OCI-LY7 (cell line): ENCODE measurements around the gene ZNF283. TPM values are rescaled to one million over a fixed set of nuclear protein-coding genes. Genes with fewer than 3 reads are reported as not detected.

ENCODE experiments used
- BruUV-seq: library from RNA; stranded (reverse); fragments of 400-500 nt; replicated peaks from 2 replicates; lab custom pipeline; 2021; lab: Mats Ljungman, UMichigan
- CTCF ChIA-PET: fragments of 300-600 bp; sonication (Branson Sonifier 250); formaldehyde crosslinking; loops from one replicate; lab custom pipeline; 2022; ENCODE audit warnings: antibody characterized with exemption; ENCODE audit not compliant: unreplicated experiment; lab: Charles Lee
- POLR2A ChIA-PET: fragments of 300-600 bp; sonication (Branson Sonifier 250); formaldehyde crosslinking; loops from one replicate; lab custom pipeline; 2022; ENCODE audit warnings: antibody characterized with exemption; lab: Charles Lee
- DNase-seq: peaks from one replicate; pipeline ENCODE4 v3.0.0-alpha.2; 2015; ENCODE audit warnings: low spot score
- H2AFZ ChIP-seq: fragments of 200-600 bp; sonication (generic), shearing (Covaris generic); 2 replicates; pipeline ENCODE4 v1.6.1; 2014; ENCODE audit warnings: mild to moderate bottlenecking, antibody characterized with exemption, low read length, moderate library complexity
- H3K27ac ChIP-seq: fragments of 200-600 bp; sonication (generic); 2 replicates; pipeline ENCODE4 v1.5.1; 2014; ENCODE audit warnings: mixed run types, low read depth, mild to moderate bottlenecking, moderate library complexity, low read length, inconsistent platforms; ENCODE audit not compliant: poor library complexity, severe bottlenecking
- H3K36me3 ChIP-seq: fragments of 200-600 bp; sonication (generic); 2 replicates; pipeline ENCODE4 v1.6.1; 2014; ENCODE audit warnings: mild to moderate bottlenecking, antibody characterized with exemption, low read length, moderate library complexity, mixed read lengths; ENCODE audit not compliant: insufficient read depth
- H3K4me1 ChIP-seq: fragments of 200-600 bp; sonication (generic); 2 replicates; pipeline ENCODE4 v1.5.1; 2014; ENCODE audit warnings: mild to moderate bottlenecking, low read length; ENCODE audit not compliant: insufficient read depth, poor library complexity, severe bottlenecking
- H3K4me2 ChIP-seq: fragments of 200-600 bp; sonication (generic); 2 replicates; pipeline ENCODE4 v1.6.1; 2014; ENCODE audit warnings: mild to moderate bottlenecking, low read length
- H3K4me3 ChIP-seq: fragments of 200-600 bp; sonication (generic); 2 replicates; pipeline ENCODE4 v1.5.1; 2014; ENCODE audit warnings: mild to moderate bottlenecking, low read depth, low read length; ENCODE audit not compliant: poor library complexity, severe bottlenecking
- H3K79me2 ChIP-seq: fragments of 200-600 bp; sonication (generic); 2 replicates; pipeline ENCODE4 v1.6.1; 2016; ENCODE audit warnings: low read depth, mild to moderate bottlenecking, low read length, moderate library complexity, mixed read lengths; ENCODE audit not compliant: insufficient read depth
- H3K9me2 ChIP-seq: fragments of 200-600 bp; sonication (generic); 2 replicates; pipeline ENCODE4 v1.6.1; 2016; ENCODE audit warnings: mild to moderate bottlenecking, low read length, mixed read lengths; ENCODE audit not compliant: insufficient read depth
- H3K9me3 ChIP-seq: fragments of 200-600 bp; sonication (generic); 2 replicates; pipeline ENCODE4 v1.6.1; 2014; ENCODE audit warnings: mild to moderate bottlenecking, mixed run types, low read length, mixed read lengths
- H4K20me1 ChIP-seq: fragments of 200-600 bp; sonication (generic); 2 replicates; pipeline ENCODE4 v1.6.1; 2014; ENCODE audit warnings: mild to moderate bottlenecking, antibody characterized with exemption, low read length, moderate library complexity, mixed read lengths; ENCODE audit not compliant: insufficient read depth
- EZH2phosphoT487 ChIP-seq: fragments of 200-600 bp; sonication (generic); IDR thresholded peaks from 2 replicates; pipeline ENCODE4 v1.6.1; 2018; ENCODE audit warnings: low read depth, borderline replicate concordance, mild to moderate bottlenecking, mixed run types, antibody characterized with exemption, low read length, moderate library complexity, mixed read lengths
- intact Hi-C: fragments of 100-400 bp; cut with micrococcal nuclease; formaldehyde crosslinking; loops from one replicate; pipeline ENCODE4 v1.10.0; 2022; ENCODE audit not compliant: unreplicated experiment
- total RNA-seq, 2 experiments: library from RNA; depleted of rRNA in 1 of 2; stranded (reverse); fragments of >200 nt in 1 of 2; shearing (Covaris generic) in 1 of 2; gene quantifications; 2 replicates each; pipeline ENCODE4 v1.2.3, GENCODE V29; 2014 to 2022
- TF ChIP-seq, protein P1 (sequence below): fragments of 200-600 bp; sonication (generic); conservative IDR thresholded peaks from 2 replicates; pipeline ENCODE4 v1.5.1; 2014; ENCODE audit warnings: mild to moderate bottlenecking, antibody characterized with exemption, low read length, moderate library complexity, mixed read lengths

ZNF283 gene
- total RNA-seq, 2 experiments from 2014 or later = 2.8 to 4.8 TPM

DNA sequence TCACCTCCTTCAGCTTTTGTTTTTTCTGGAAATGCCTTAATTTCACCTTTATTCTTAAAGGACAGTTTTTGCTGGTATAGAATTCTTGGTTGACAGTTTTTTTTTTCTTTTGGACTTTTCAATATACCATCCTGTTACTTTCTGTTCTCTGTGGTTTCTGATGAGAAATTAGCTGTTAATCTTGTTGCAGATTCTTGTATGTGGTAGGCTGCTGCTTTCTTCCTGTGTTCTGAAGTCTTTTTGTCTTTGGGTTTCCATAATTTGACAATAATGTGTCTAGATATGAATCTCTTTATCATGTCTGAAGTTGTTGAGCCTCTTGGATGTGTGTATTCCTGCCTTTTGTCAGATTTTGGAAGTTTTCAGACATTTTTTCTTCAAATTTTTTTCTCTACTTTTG, 12.0 kb downstream of the ZNF283 start:
- DNase-seq = no peak
- Histone ChIP-seq H3K4me2 (no peak overlapping the region), H3K79me2 (no peaks in the 10 kb centered on the region), H2AFZ (no peak overlapping the region), H3K9me2 (no peaks in the 10 kb centered on the region), H3K27ac (no peak overlapping the region), H3K9me3 (peaks cover 21% of the 10 kb centered on the region; the same call in 1 of the 2 replicates), H4K20me1 (no peaks in the 10 kb centered on the region), H3K4me3 (no peak overlapping the region), H3K36me3 (no peaks in the 10 kb centered on the region), H3K4me1 (no peaks in the 10 kb centered on the region)
- BruUV-seq = no TSS peak
- ChIA-PET CTCF (no interaction called here), POLR2A (interaction anchor here (1.0 kb wide), 1 partner anchor 43 kb away, joined by 3 read pairs; no protein-coding TSS in a partner anchor)
- TF ChIP-seq, protein P1, sequence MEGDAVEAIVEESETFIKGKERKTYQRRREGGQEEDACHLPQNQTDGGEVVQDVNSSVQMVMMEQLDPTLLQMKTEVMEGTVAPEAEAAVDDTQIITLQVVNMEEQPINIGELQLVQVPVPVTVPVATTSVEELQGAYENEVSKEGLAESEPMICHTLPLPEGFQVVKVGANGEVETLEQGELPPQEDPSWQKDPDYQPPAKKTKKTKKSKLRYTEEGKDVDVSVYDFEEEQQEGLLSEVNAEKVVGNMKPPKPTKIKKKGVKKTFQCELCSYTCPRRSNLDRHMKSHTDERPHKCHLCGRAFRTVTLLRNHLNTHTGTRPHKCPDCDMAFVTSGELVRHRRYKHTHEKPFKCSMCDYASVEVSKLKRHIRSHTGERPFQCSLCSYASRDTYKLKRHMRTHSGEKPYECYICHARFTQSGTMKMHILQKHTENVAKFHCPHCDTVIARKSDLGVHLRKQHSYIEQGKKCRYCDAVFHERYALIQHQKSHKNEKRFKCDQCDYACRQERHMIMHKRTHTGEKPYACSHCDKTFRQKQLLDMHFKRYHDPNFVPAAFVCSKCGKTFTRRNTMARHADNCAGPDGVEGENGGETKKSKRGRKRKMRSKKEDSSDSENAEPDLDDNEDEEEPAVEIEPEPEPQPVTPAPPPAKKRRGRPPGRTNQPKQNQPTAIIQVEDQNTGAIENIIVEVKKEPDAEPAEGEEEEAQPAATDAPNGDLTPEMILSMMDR = no peak
- no peak for TF ChIP-seq EZH2phosphoT487
- intact Hi-C loops = no loop called here

DNA sequence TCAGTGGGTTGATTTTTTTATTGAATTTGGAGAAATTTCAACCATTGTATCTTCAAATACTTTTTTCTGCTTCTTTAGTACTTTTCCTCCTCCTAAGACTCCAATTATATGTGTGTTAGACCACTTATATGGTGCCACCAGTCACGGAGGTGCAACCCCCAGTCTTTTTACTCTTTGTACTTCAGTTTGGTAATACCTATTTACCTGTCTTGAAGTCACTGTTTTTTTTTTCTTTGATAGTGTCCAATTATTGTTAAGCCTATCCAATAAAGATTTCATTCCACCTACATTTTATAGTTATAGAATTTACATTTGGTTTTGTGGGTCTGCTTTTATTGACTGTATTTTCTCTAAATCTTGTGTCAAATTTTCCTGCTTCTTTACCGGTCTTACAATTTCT, 14.9 kb downstream of the ZNF283 start:
- ChIA-PET POLR2A (no interaction called here), CTCF (no interaction called here)
- Histone ChIP-seq H3K4me3 (no peak overlapping the region), H3K27ac (no peak overlapping the region), H3K79me2 (no peaks in the 10 kb centered on the region), H4K20me1 (no peaks in the 10 kb centered on the region), H3K9me2 (no peaks in the 10 kb centered on the region), H3K9me3 (peaks cover 38% of the 10 kb centered on the region), H3K4me1 (no peaks in the 10 kb centered on the region), H3K36me3 (no peaks in the 10 kb centered on the region), H2AFZ (no peak overlapping the region), H3K4me2 (no peak overlapping the region)
- intact Hi-C loops = no loop called here
- peak; percentile 1 for DNase-seq
- BruUV-seq = no TSS peak
- TF ChIP-seq, protein P1 = no peak
- no peak for TF ChIP-seq EZH2phosphoT487

DNA sequence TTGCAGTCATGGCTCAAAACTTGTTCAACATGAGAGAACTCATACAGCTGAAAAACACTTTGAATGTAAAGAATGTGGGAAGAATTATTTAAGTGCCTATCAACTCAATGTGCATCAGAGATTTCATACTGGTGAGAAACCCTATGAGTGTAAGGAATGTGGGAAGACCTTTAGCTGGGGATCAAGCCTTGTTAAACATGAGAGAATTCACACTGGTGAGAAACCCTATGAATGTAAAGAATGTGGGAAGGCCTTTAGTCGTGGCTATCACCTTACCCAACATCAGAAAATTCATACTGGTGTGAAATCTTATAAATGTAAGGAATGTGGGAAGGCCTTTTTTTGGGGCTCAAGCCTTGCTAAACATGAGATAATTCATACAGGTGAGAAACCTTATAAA, 20.1 kb downstream of the ZNF283 start:
- no peak overlapping the region for H3K4me3 ChIP-seq
- H3K9me3 ChIP-seq = peaks cover 55% of the 10 kb centered on the region
- POLR2A ChIA-PET = no interaction called here
- no peaks in the 10 kb centered on the region for H3K79me2 ChIP-seq
- no peak overlapping the region for H3K4me2 ChIP-seq
- H2AFZ ChIP-seq = no peak overlapping the region
- H3K4me1 ChIP-seq = no peaks in the 10 kb centered on the region
- TF ChIP-seq EZH2phosphoT487 = no peak
- TF ChIP-seq, protein P1 = no peak
- H3K27ac ChIP-seq = no peak overlapping the region
- intact Hi-C loops = no loop called here
- no peaks in the 10 kb centered on the region for H4K20me1 ChIP-seq
- no peaks in the 10 kb centered on the region for H3K36me3 ChIP-seq
- BruUV-seq = no TSS peak
- no peak for DNase-seq
- H3K9me2 ChIP-seq = no peaks in the 10 kb centered on the region
- CTCF ChIA-PET = no interaction called here
